Effector memory CD8-positive, alpha-beta T cell (primary cell): Measurements from ENCODE around the gene TSHZ3.

Source experiments
- ATAC-seq: fragments of 150-1000 bp; cut with Tn5 transposase; replicated peaks from 2 replicates; pipeline ENCODE4 v1.10.0; 2021; ENCODE audit warnings: mild to moderate bottlenecking, moderate library complexity
- DNase-seq, 3 experiments: peaks; one replicate each; pipeline ENCODE4 v3.0.0; 2021
- H3K27ac Mint-ChIP-seq, 2 donors: one replicate each; pipeline ENCODE4 v1.8.0; 2022; ENCODE audit warnings: mild to moderate bottlenecking in 2 of 2, mixed read lengths in 2 of 2, moderate library complexity in 2 of 2
- H3K27me3 Mint-ChIP-seq, 2 donors: one replicate each; pipeline ENCODE4 v1.8.0; 2022; ENCODE audit warnings: mixed read lengths in 2 of 2
- H3K36me3 Mint-ChIP-seq: one replicate; pipeline ENCODE4 v1.8.0; 2022; ENCODE audit warnings: mild to moderate bottlenecking, moderate library complexity, mixed read lengths; ENCODE audit not compliant: insufficient read depth
- H3K4me1 Mint-ChIP-seq, 2 donors: one replicate each; pipeline ENCODE4 v1.8.0; 2022; ENCODE audit warnings: low read depth in 2 of 2, mixed read lengths in 2 of 2
- H3K4me3 Mint-ChIP-seq, 2 donors: one replicate each; pipeline ENCODE4 v1.8.0; 2022; ENCODE audit warnings: mild to moderate bottlenecking in 2 of 2, mixed read lengths in 2 of 2, moderate library complexity in 2 of 2
- H3K9me3 Mint-ChIP-seq, 2 donors: one replicate each; pipeline ENCODE4 v1.8.0; 2022; ENCODE audit warnings: mixed read lengths in 2 of 2

Gene TSHZ3

DNA sequence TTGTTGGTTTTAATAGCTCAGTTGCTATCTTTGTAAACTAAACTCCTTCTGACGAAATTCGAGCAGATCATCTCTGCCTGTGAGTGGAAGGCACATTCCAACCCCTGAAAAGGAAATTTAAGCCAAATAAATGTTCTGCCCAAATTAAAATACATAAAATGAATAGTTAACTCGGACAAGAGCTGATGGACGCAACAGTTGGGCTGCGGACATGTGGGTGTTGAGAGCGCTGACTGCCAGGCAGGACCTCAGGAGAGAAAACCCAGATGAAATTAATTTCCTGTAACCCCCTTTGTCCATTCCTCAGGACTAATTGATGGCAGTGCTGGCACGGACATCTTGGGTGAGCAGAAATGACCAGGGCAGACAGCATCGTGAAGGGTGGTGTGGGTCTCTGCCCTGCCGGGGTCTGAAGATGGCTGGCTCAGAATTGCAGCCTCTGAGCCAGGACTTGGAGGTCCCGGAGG lies 86.5 kb downstream of the TSHZ3 start:
- Mint-ChIP-seq H3K27me3 (peaks cover 38 to 52% of the 10 kb centered on the region in 2 donors), H3K27ac (no peak overlapping the region), H3K36me3 (peaks cover 3% of the 10 kb centered on the region), H3K4me3 (no peak overlapping the region), H3K4me1 (peaks cover 0 to 5% of the 10 kb centered on the region in 2 donors), H3K9me3 (no peaks in the 10 kb centered on the region)
- no peak for DNase-seq
- no peak for ATAC-seq

DNA sequence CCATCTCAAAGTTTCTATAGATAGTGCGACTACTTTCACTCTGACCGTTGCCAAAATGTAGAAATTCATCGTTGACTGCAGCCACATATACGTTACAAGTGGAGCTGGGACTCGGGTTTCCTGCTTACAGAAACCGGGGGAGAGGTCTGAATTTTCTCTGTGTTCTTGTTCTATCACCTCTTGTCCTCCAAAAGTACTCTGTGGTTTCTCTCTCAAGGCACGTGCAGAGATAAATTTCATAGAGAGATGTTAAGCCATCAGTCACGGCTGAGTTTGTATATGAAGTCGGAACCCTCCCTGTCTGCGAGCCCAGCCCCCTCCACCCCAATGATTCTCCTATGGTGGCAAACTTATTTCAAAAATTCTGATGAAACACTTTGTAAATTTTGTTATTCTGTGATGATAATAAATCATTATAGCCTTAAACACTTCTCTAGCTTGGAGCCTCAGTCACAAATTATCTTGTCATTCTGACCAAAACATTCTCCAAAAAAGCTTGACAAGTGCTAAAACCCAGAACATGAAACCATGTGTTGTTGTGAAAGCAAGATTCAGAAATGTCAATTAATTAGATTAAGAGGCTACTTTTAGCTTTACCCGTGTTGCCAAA lies 87.5 kb downstream of the TSHZ3 start:
- DNase-seq (no peak), ATAC-seq (no peak)
- no peak overlapping the region for H3K27ac Mint-ChIP-seq
- H3K9me3 Mint-ChIP-seq, result no peaks in the 10 kb centered on the region
- H3K27me3 Mint-ChIP-seq, result peaks cover 48 to 62% of the 10 kb centered on the region in 2 donors
- H3K36me3 Mint-ChIP-seq, result peaks cover 3% of the 10 kb centered on the region
- H3K4me1 Mint-ChIP-seq, result peaks cover 0 to 5% of the 10 kb centered on the region in 2 donors
- H3K4me3 Mint-ChIP-seq, result no peak overlapping the region

DNA sequence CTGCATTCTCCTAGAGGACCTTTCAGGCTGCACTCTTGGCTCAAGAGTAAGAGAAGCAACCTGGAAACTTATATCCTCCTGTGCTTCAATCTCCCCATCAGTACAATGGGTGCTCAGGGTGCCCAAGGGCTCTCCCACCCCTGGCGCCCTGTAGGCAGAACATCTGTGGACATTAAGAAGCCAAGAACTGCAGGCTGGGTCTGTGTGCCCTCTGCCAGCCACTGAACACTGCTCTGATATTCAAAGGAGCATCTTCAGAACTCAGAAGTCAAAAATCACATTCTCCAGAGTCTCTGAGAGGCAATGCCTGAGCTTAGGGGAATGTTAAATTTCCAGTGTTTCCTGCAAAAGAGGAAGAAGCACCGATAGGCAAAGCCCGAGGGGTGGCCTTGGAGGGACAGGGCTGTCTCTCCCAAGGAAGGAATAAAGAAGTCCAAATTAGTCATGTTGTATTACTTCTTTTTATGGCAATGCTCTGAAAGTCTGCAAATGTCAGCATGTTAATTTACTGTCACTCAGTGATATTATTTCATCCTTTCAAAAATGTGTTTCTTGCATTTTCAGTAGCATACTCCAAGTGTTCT lies 88.1 kb downstream of the TSHZ3 start:
- peaks cover 48 to 66% of the 10 kb centered on the region in 2 donors for H3K27me3 Mint-ChIP-seq
- H3K4me3 Mint-ChIP-seq, result no peak overlapping the region
- H3K4me1 Mint-ChIP-seq, result peaks cover 0 to 5% of the 10 kb centered on the region in 2 donors
- H3K36me3 Mint-ChIP-seq, result peaks cover 3% of the 10 kb centered on the region
- no peak for DNase-seq
- H3K9me3 Mint-ChIP-seq, result no peaks in the 10 kb centered on the region
- no peak for ATAC-seq
- no peak overlapping the region for H3K27ac Mint-ChIP-seq

DNA sequence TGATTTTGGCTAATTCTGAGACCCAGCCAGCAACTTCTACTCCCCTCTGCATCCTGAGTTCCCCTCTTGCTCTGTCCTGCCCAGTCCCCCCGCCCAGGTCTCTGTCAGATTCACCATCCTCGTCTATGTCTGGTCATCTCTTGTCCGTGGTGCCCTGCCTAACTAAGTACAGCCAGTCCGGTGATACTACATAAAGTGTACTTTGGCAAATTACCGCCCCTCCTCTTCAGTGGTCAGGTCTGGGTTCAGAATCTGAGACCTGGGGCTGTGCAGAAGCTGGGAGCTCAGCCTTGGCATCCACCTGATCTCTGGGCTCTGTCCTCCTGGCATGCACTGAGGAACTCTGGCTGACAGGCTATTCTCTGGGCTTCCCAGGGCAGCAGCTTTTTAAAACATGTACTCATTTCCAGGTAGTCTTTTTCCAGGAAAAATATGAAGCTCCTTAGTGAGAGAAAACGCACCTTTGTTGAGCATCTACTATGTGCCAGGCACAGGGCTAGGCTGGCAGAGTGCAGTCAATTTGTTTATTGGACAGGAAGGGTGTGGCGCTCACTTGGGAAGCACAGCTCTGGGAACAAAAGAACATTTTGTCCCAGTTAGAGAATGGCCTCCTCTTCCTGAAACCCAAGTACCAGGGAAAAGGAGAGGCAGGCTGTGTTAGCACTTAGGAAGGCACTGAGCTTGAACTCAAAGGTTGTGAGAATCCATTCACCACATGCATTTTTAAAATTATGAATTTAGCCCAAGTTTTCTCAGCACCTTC lies 88.9 kb downstream of the TSHZ3 start:
- no peak for ATAC-seq
- DNase-seq, result no peak
- Mint-ChIP-seq H3K9me3 (no peaks in the 10 kb centered on the region), H3K4me1 (peaks cover 0 to 5% of the 10 kb centered on the region in 2 donors), H3K27ac (no peak overlapping the region), H3K4me3 (no peak overlapping the region), H3K36me3 (peaks cover 3% of the 10 kb centered on the region), H3K27me3 (peaks cover 48 to 66% of the 10 kb centered on the region in 2 donors)

DNA sequence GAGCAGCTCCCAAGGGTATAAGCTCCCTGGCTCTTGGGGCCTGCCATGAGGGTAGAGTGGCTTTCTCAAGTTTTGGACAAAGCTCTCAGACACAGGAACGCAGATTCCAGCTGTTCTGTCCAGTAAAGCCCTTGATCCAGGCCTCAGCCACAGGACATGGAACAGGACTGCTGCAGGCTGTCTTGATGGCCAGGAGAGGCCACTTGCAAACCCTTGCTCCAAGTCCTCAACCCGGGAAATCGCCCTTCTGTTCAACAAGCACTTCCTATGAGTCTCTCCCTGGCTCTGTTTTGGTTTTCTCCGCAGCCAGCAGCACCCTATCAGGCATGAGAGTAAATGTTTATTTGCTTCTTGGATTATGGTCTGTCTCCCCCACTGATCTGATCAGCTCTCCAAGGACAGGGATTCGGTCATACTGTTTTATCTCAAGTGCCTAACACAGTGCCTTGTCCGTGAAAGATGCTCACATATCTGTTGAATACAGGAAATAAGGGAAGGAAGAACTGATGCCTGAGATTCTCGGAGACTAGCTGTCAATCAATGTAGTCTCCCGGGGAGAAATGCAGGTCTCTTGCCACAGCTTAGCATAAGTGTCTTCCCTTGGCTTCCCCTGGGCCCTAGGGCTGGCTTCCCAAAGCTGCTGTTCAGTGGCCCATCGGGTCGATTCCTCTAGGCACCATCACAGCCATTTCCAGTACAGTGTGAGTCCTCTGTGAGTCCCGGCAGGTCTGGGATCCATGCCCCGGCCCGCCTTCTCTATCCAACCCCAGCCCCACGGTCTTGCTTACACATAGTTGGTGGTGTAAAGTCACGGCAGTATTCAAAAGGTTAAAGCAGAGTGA lies 90.8 kb downstream of the TSHZ3 start:
- DNase-seq (no peak), ATAC-seq (no peak)
- Mint-ChIP-seq H3K27me3 (peaks cover 41 to 61% of the 10 kb centered on the region in 2 donors), H3K27ac (no peak overlapping the region), H3K36me3 (peaks cover 3% of the 10 kb centered on the region), H3K9me3 (no peaks in the 10 kb centered on the region), H3K4me3 (no peak overlapping the region), H3K4me1 (peaks cover 0 to 4% of the 10 kb centered on the region in 2 donors)

DNA sequence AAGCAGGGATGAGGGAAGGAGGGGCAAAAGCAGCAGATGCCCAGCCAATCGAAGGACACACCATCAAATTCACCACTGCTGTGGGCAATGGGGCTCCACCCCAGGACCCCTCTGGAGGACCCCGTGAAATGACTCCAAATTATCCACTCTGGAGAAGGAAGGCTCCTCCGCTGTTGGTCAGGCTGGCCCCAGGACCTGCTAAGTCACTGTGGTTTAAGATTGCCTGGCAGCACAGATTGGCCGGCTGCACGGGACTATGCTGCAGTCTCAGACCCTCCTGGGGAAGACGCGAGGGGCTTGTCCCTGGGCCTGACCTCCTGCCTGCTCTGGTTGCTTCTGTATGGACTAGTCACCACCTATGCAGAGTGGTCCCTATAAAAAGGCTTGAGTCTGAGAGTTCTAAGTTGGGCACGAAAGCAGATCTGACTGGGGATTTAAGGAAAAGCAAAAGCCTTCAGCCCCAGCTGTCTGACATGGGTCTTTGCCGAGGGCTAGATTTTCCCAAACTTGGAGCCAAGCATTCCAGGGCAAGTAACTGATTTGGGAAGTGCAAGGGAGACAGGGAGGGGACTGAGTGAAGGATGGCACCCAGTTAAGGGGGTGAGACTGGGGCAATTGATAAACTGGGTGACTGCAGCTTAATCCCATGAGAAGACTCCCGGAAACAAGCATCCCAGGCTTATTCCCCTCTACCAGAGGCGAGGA lies 91.7 kb downstream of the TSHZ3 start:
- Mint-ChIP-seq H3K4me1 (peaks cover 0 to 4% of the 10 kb centered on the region in 2 donors), H3K9me3 (no peaks in the 10 kb centered on the region), H3K27ac (no peak overlapping the region), H3K36me3 (peaks cover 3% of the 10 kb centered on the region), H3K27me3 (peaks cover 36 to 53% of the 10 kb centered on the region in 2 donors), H3K4me3 (no peak overlapping the region)
- ATAC-seq, result no peak
- no peak for DNase-seq

DNA sequence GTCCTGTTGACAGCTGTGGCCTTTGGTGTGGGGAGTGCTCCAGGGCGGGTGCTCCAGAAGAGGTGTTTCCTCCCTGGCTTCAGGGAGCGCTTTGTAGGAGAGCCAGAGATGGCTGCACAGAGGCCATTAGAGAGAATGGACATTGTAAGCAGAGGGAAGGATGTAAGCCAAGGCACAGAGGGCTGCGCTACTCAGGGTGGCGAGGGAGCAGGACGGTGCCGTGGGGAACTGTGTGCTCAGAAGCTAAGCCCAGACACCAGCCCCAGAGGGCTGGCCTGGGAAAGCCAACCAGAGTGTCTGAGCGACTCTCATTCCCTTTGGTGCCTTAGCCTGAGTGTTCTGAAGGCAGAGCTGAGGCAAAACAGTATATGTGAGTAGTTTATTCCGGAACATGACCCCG lies 92.2 kb downstream of the TSHZ3 start:
- Mint-ChIP-seq H3K4me1 (peaks cover 0 to 4% of the 10 kb centered on the region in 2 donors), H3K4me3 (no peak overlapping the region), H3K9me3 (no peaks in the 10 kb centered on the region), H3K27ac (no peak overlapping the region), H3K36me3 (no peaks in the 10 kb centered on the region), H3K27me3 (peaks cover 37 to 53% of the 10 kb centered on the region in 2 donors)
- no peak for DNase-seq
- no peak for ATAC-seq

DNA sequence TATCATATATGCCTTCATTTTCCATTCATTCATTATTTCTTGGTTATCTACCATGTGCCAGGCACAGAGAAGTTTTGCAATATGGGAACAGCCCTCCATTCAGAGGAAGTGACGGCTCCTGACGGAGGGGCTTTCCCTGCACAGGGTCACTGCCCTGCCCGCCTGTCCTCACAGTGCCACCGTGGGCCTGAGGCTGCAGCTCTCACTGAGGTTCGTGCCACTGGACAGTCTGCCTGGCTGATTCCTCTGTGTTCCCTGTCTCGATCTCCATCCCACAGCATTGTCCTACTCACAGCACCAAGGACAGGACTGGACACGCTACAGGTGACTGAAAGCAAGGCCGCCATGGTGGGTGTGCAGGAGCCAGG lies 92.7 kb downstream of the TSHZ3 start:
- Mint-ChIP-seq H3K4me1 (peaks cover 0 to under 1% of the 10 kb centered on the region in 2 donors), H3K27ac (no peak overlapping the region), H3K27me3 (peaks cover 38 to 56% of the 10 kb centered on the region in 2 donors), H3K4me3 (no peak overlapping the region), H3K36me3 (no peaks in the 10 kb centered on the region), H3K9me3 (no peaks in the 10 kb centered on the region)
- no peak for ATAC-seq
- no peak for DNase-seq

DNA sequence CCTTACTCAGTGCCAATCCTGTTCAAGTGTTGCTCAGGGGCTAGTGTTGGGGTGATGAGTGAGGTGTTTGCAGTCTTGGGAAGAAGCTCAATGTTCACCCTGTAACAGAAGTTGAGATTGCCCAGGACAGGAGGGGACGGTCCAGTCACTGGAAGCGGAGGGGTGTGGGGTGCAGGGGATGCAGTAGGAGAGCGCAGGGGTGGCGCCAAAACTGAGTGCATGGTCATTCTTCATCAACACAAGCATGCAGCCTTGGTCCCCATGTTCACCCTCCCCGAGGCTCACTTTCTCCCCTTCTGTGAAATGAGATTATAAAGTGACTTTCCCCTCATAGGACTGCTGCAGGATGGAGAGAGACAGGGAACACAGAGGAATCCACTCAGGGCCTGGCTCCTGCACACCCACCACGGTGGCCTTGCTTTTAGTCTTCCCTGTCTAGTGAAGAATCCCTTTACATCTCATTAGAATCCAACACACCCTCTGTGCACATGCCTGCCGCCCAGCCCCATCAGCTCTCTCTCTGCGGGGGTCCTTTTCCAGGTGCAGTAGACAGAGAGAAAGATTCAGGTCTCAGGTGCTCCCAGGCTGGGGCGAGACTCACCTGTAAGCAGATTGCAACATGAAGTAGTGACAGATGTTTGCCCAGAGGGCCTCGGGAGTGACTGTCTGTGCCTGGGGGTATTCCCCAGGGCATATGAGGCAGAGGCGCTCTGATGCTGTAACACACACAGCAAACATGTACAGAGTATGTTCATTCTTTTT lies 93.2 kb downstream of the TSHZ3 start:
- Mint-ChIP-seq H3K4me3 (no peak overlapping the region), H3K36me3 (no peaks in the 10 kb centered on the region), H3K4me1 (no peaks in the 10 kb centered on the region), H3K27me3 (peaks cover 38 to 56% of the 10 kb centered on the region in 2 donors), H3K27ac (no peak overlapping the region), H3K9me3 (no peaks in the 10 kb centered on the region)
- ATAC-seq (no peak), DNase-seq (no peak)

DNA sequence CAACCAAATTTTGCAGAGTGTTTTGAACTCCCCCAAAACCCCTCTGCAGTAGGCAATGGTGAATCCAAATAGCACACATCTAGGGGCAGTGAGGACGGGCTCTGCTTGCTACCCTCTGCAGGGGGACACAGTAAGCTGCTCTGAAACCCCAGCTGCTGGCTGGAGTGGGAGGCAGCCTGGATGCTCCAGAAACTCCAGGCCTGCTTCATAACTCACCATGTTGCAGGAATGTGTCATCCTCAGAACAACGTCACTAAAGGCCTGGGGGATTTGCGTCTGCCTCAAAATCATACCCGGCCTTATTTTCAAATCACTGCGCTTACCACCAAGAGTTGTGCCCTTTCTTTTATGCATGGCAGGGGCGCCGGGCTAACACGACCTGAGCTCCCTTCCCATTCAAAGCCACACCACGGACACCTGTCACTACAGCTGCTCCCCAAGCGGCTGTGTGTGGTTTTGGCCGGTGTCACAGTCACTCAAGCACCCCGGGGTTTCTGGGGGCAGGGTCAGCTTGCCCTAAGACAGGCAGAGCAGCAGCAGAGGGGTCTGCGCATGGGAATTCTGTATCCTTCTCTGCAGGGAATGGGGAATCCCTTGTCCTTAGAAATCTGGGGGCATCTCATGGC lies 93.9 kb downstream of the TSHZ3 start:
- ATAC-seq (no peak), DNase-seq (no peak)
- H3K27ac Mint-ChIP-seq, result no peak overlapping the region
- H3K4me3 Mint-ChIP-seq, result no peak overlapping the region
- no peaks in the 10 kb centered on the region for H3K9me3 Mint-ChIP-seq
- H3K27me3 Mint-ChIP-seq, result peaks cover 37 to 53% of the 10 kb centered on the region in 2 donors
- no peaks in the 10 kb centered on the region for H3K4me1 Mint-ChIP-seq
- H3K36me3 Mint-ChIP-seq, result no peaks in the 10 kb centered on the region

DNA sequence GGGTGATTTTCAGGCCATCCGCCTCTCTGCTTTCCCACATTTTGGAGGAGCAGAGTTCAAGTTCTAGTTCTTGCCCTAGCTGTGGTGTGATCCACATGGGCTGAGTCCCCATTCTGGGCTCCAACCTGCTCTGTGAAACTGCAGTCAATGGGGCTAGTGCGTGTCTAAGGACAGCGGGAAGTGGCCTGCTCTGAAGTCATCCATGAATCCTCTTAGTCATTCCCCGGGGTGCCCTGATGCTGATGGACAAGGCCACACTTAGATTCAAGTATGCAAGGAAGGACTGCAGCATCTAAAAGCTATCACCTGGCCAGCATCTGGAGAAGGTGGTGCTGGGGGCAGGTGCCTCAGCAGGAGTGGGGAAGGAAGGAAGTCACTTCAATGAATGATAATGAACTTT lies 94.6 kb downstream of the TSHZ3 start:
- H3K9me3 Mint-ChIP-seq, result no peaks in the 10 kb centered on the region
- no peak overlapping the region for H3K27ac Mint-ChIP-seq
- H3K4me1 Mint-ChIP-seq, result no peaks in the 10 kb centered on the region
- no peak overlapping the region for H3K4me3 Mint-ChIP-seq
- DNase-seq (no peak), ATAC-seq (no peak)
- H3K36me3 Mint-ChIP-seq, result no peaks in the 10 kb centered on the region
- H3K27me3 Mint-ChIP-seq, result peaks cover 30 to 50% of the 10 kb centered on the region in 2 donors

DNA sequence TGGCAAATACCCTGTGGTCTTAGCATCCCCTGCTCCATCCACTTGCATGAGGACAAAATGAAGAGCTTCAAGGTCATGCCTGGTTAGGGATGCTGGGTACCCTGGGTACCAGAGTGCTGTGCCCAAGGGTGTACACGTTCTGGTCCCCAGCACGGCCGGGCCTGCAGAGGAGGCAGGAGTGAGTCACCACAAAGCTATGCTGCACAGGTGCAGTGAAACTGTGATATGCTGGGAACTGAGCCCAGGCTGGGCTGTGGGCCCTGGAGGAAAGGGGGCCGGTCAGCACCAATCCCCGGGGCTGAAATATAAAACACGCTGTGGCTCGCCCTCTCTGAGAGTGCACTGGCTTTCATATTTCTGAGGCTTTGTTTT lies 95.1 kb downstream of the TSHZ3 start:
- DNase-seq (no peak), ATAC-seq (no peak)
- H3K36me3 Mint-ChIP-seq, result no peaks in the 10 kb centered on the region
- no peak overlapping the region for H3K27ac Mint-ChIP-seq
- no peaks in the 10 kb centered on the region for H3K4me1 Mint-ChIP-seq
- H3K9me3 Mint-ChIP-seq, result no peaks in the 10 kb centered on the region
- peaks cover 26 to 49% of the 10 kb centered on the region in 2 donors for H3K27me3 Mint-ChIP-seq
- no peak overlapping the region for H3K4me3 Mint-ChIP-seq
